Measurements from ENCODE around the gene DUSP3.

GRCh38 chr17:43745541-43745940, 33.2 kb downstream of the DUSP3 start:
- TF ChIP-seq YY1 (IDR thresholded peaks at IDR 0.05; ENCODE audit: low read depth, low read length): no peak
- TF ChIP-seq ZNF274 (IDR thresholded peaks at IDR 0.05; ENCODE audit: insufficient read depth, insufficient read length): no peak
- TF ChIP-seq MXI1 (IDR thresholded peaks at IDR 0.05; ENCODE audit: low read depth, low read length): no peak
- no peak for TF ChIP-seq POLR2AphosphoS5 (IDR thresholded peaks at IDR 0.05; ENCODE audit: low read length)
- no peak for TF ChIP-seq SPI1 (IDR thresholded peaks at IDR 0.05; ENCODE audit: borderline replicate concordance, insufficient read depth, low read depth, low read length)
- no peak for TF ChIP-seq CTCF (IDR thresholded peaks at IDR 0.05 in 2 of 3, conservative IDR thresholded peaks at IDR 0.05 in 1 of 3; ENCODE audit: control insufficient read depth in 2 of 3, extremely low read depth in 1 of 3, insufficient read depth in 1 of 3, low read depth in 3 of 3, low read length in 3 of 3)
